Activated CD4-positive, alpha-beta T cell treated with anti-CD3 and anti-CD28 coated beads, Interleukin-2, amount 50 U/mL, for 24 hours (primary cell): ENCODE results near the gene OLA1.

Experiments used
- DNase-seq, 2 donors: peaks; one replicate each; pipeline ENCODE4 v3.0.0-alpha.2; 2020; ENCODE audit warnings: low read depth in 1 of 2, low spot score in 1 of 2

The OLA1 gene

DNA sequence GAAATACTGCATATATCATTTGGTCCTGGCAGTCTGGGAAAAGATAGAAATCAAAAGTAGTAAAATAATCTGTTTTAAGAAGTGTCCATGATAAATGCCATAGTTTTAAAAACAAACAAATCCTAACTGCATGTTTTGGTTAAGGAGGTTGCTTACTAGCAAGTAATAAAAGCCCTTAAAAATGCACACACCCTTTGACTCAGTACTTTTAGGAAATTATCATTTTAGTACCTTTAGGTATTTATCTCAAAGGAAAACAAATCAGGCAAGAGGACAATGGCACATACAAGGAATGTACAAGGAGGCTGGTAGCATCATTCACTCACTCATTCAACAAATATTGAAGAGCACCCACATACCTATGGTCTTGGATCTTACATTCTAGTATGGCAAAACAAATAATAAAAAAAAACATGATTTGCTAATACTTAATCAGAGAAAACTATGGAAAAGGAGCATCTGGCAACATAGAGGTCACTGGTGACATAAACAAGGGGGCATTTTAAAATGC lies 67.6 kb downstream of the OLA1 start:
- no peak for DNase-seq

DNA sequence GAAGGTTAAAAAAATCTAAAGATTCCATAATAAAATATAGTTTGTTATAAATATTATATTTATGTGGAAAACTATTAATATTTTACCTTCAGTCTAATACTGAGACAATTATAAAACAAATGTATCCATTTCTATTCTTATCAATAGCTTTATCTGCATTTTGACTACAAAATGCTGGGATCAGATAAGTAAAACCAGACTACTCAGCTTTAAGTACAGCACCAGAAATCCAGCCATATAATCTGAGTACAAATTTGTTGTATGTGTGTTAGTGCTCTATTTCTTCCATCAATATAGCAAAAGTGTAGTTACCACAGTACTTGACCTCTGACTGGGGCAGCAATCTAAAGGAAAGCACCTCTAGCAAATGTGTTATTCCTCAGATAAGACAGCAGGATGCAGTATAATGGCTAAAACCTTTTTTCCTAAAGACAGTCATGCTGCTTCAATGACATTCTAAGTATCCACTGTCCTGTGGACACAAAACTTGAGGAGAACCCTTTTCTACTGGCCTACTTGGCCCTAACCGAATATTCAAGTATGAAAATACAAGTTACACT lies 68.1 kb downstream of the OLA1 start:
- no peak for DNase-seq

DNA sequence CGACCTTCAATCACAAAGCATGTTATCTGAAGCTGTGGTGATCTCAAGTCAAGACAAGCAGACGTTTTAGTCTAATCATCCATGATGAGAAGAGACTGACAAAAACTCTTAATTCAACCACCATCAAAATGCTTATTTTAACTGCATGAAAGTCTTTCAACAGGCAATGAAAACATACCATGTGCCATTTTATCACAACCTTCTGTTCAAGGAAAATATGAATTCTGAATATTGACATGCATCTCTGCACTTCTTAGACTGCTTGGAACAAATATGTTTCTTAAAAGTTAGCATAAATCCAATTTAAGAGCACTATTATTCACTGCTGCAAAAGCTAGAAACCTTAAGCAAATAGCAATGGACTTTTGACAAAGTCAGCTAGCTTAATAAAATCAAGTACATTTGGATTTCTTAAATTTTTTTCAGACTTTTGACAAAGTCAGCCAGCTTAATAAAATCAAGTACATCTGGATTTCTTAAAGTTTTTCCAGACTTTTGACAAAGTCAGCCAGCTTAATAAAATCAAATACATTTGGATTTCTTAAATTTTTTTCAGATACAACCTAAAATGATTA lies 70.9 kb downstream of the OLA1 start:
- no peak for DNase-seq

DNA sequence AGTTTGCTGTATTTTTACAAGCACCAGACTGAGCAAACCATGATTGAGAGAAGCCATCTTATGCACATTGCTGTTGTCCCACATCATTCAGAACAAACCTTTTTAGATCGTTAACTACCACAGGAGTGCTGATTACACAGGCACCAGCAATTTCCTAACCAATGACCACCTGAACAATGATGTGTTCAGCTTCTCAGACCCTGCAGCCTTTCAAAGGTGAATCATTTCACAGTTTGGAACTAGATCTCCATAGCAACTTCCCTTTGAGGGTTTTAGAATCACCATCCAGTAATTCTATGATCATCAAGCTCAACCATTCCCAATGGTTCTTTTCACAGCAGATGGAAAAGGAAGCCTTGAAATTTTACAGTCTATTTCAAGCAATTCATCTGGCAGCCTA lies 71.4 kb downstream of the OLA1 start:
- DNase-seq = no peak

GRCh38 chr2:174174741-174175140 lies 73.6 kb downstream of the OLA1 start:
- no peak for DNase-seq

GRCh38 chr2:174172802-174173355 lies 75.5 kb downstream of the OLA1 start:
- DNase-seq = no peak

DNA sequence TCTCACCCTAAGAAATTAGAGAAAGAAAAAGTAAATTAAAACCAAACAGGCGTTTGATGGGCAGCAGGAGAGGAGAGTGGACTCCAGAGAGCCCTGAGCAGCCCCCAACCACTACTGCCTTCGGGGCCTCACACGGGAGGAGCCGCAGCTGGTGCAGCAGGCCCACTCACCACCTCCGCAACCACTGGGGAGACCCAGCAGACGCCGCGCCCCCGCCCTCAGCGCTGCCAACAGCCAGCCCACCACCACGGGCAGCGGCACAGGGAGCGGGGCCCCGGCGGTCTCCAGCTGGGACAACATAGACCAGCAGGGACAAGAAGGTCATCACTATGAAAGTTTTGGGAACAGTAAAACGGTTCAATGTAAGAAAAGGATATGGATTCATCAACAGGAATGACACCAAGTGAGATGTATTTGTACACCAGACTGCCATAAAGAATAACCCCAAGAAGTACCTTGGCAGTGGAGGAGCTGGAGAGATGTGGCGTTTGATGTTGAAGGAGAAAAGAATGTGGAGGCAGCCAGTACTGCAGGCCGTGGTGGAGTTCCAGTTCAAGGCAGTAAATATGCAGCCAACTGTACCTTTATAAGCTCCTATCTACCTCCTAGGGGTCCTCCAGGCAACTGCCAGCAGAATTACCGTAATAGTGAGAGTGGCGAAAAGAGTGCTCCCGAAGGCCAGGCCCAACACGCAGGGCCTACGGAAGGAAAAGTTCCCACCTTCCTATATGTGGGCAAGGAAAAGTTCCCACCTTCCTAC lies 76.5 kb downstream of the OLA1 start:
- DNase-seq = no peak

- no peak for DNase-seq
These were observed 79.0 kb downstream of the OLA1 start for GRCh38 chr2:174169372-174169771.

DNA sequence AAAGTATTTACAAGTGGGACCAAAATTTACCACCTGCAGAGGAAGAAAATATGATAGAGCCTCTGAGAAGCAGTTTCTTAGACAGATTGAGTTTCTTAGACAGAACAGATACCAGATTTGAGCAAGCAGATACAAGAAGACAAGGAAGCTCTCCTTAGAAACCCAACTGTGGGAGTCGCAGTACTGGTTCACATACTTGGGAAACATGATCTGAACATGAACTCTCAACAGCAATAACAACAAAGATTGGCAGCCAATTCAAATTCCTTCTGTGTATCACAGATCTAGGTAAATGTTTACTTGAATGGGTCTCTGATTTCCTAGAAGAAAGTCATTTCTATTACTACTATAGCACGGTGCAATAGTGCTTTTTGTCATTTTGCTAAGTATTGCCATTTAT lies 82.1 kb downstream of the OLA1 start:
- DNase-seq = no peak

GRCh38 chr2:174161490-174161889 lies 86.8 kb downstream of the OLA1 start:
- DNase-seq = no peak

GRCh38 chr2:174158003-174158402 lies 90.3 kb downstream of the OLA1 start:
- DNase-seq = no peak

- DNase-seq = no peak
These were observed 91.3 kb downstream of the OLA1 start for GRCh38 chr2:174157053-174157452.

DNA sequence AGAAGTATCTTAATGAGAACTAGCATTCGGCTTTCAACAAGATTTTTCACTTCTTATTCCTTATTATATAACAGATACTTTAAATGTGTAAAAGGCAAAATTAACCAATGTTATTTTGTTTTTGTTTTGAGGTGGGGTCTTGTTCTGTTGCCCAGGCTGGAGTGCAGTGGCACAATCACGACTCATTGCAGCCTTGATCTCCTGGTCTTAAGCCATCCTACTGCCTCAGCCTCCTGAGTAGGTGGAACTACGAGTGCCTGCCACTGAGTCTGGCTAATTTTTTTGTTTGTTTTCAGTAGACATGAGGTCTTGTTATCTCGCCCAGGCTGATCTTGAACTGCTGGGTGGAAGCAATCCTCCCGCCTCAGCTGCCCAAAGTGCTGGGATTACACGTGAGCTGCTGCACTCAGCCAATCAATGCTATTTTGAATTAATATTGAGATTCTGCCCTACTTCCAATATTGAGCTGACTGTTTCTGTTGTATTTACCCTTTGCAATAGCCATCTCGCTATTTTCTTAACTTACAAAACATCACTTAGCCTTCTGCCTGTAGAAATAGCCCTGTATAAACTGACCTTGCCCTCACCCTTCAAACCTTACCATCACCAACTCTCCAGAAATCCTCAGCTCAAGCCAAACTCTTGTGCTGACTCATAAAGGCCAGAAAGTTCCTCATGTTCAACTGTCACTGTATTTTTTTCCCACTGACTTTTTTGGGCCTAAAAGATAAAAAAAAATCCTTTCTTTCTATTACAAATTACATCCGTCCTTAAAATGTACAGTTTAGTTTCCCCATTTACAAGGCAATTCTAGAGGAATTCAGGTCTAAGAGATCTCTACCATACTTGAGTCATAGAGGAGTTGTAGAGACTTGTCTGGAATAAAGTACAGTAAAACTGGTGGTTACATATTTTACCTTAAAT lies 94.3 kb downstream of the OLA1 start:
- no peak for DNase-seq

- DNase-seq = no peak
These were observed 98.8 kb downstream of the OLA1 start for GRCh38 chr2:174149530-174149929.

- no peak for DNase-seq
These were observed 99.5 kb downstream of the OLA1 start for GRCh38 chr2:174148833-174149232.

DNA sequence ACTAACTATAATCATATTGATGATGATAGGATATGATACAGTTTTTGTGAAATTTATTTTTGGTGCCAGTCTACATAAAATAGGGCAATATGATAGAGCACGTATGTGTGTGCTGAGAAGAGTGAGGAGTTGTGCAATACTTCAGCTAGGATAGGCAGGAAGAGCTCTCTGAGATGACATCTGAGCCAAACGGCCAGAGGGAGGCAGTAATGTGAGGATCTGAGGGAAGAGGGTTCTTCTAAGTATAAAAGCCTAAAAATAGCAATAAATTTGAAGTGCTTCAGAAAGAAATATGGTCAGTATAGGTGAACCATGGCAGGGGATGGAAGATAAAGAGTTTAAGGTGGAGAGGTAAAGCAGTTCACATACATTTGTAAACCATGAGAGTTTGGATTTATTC lies 102.5 kb downstream of the OLA1 start:
- no peak for DNase-seq

- no peak for DNase-seq
These were observed 106.0 kb downstream of the OLA1 start for GRCh38 chr2:174142290-174142689.

GRCh38 chr2:174138161-174138560 lies 110.2 kb downstream of the OLA1 start:
- DNase-seq = no peak

GRCh38 chr2:174135981-174136380 lies 112.4 kb downstream of the OLA1 start:
- DNase-seq = no peak

GRCh38 chr2:174125090-174125489 lies 123.2 kb downstream of the OLA1 start:
- DNase-seq = no peak

DNA sequence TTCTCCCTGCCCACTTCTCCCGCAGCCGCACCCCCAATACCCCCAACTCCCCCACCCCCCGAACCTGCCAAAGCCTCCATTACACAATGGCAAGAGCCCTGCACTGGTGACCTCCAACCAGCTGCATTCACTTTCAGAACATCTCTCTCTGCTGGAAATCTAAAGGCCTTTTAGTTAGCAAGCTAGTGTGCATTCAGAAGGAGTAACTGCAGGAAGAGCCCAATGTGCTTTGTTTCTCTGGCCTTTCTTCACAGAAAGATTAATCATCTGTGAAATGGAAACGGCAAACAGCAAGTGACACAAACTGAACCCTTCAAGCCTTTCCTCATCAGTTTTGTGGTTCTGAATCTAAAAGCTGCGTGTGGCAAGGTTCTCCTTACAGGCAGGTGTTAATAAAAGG lies 124.2 kb downstream of the OLA1 start:
- DNase-seq = no peak
